Omental fat pad (tissue), 4 donors: ENCODE data around the gene BAIAP2. TPM values are rescaled to one million over a fixed set of nuclear protein-coding genes. Genes with fewer than 3 reads are reported as not detected.
"Not testable (repeated sequence)": the region's sequence is repeated elsewhere in the genome, so short reads cannot be mapped to it uniquely, and the experiment has no call there.

ENCODE experiments used
- ATAC-seq: fragments of 150-250 bp; one replicate; pipeline ENCODE4 v1.9.1; 2016; ENCODE audit warnings: mild to moderate bottlenecking, moderate library complexity; ENCODE audit not compliant: low FRiP score
- DNase-seq: peaks from one replicate; pipeline ENCODE4 v3.0.0-alpha.2; 2019; ENCODE audit warnings: low spot score
- total RNA-seq, 4 donors: library from RNA; depleted of rRNA; stranded (reverse); fragments of >200 nt; gene quantifications; one replicate each; pipeline ENCODE4 v1.1.0, GENCODE V29; 2016
- TF ChIP-seq, protein P1 (sequence below), 3 donors: fragments of 450-650 bp; IDR thresholded peaks; one replicate each; pipeline ENCODE4 v1.5.1; 2016 to 2017; ENCODE audit warnings: antibody characterized with exemption in 3 of 3, mild to moderate bottlenecking in 3 of 3, moderate library complexity in 2 of 3

Gene BAIAP2
- total RNA-seq, 4 donors from 2014 or later = 15.9 to 50.2 (median 36.4) TPM

DNA sequence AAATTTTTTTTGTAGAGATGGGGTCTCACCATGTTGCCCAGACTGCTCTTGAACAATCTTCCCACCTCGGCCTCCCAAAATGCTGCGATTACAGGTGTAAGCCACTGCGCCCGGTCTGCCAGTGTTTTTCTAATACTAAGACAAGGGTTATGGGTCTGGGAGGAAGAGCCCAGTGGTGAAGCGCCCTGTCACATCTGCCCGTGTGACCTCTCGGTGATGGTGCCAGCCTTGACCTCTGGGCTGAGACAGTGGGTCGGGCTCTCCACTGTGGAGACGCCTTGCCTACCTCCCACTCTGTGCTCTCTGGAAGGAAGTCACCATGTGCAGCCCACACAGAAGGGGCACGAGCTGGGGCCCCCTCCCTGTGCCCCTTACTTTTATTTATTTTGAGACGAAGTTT lies 5.1 kb upstream of the BAIAP2 start:
- TF ChIP-seq, protein P1, sequence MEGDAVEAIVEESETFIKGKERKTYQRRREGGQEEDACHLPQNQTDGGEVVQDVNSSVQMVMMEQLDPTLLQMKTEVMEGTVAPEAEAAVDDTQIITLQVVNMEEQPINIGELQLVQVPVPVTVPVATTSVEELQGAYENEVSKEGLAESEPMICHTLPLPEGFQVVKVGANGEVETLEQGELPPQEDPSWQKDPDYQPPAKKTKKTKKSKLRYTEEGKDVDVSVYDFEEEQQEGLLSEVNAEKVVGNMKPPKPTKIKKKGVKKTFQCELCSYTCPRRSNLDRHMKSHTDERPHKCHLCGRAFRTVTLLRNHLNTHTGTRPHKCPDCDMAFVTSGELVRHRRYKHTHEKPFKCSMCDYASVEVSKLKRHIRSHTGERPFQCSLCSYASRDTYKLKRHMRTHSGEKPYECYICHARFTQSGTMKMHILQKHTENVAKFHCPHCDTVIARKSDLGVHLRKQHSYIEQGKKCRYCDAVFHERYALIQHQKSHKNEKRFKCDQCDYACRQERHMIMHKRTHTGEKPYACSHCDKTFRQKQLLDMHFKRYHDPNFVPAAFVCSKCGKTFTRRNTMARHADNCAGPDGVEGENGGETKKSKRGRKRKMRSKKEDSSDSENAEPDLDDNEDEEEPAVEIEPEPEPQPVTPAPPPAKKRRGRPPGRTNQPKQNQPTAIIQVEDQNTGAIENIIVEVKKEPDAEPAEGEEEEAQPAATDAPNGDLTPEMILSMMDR (IDR thresholded peaks at IDR 0.05) = no peak
- DNase-seq (no peak), ATAC-seq (no peak)

DNA sequence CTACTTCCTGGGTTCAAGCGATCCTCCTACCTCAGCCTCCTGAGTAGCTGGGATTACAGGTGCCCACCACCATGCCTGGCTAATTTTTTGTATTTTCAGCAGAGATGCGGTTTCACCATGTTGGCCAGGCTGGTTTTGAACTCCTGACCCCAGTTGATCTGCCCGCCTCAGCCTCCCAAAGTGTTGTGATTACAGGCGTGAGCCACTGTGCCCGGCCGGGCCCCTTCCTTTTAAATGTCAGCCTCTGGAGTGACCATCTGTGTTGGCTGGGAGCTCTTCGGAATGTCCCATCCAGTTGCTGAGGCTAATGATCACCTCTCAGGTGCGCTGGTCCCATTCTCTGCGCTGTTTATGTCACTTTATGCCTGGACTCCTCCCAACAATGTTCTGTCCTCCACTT lies 4.6 kb upstream of the BAIAP2 start:
- DNase-seq, ATAC-seq: not testable (repeated sequence)

DNA sequence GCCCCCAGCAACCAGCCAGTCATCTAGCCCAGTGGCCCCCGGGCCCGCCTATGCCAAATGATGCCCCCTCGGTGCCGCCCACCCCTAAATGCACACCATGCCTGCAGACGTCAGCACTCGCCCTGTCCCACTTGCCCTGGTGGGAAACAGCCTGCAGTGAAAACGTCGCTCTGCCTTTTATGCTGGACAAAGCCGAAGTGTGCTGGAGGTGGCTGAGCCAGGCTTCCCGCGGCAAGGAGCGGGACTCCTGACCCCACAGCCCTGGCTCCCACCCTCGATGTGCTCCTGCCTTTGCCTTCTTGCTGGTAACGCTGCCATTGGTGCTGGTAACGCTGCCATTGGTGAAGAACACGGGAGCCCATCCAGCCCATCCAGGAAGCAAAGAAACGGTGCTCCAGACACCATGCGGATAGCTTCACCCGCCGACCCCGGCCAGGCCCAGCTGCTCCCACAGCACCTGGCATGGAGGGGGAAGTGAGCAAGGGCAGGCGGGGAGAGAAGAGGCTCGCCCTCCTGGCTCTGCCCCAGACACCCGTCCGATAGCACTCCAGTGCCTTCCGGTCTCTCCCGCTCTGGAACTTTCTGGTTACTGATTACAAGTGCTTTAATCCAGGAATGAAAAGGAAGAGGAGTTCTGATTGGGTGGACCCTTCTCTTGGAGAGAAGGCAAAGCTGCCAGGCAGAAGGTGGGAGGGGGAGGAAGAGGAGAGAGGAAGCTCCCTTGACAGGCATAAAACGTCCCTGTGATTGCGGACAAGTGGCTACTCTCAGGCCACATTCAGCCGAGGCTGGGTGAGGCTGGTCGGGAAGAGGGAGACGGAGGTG lies 4.0 kb upstream of the BAIAP2 start:
- TF ChIP-seq, protein P1 (IDR thresholded peaks at IDR 0.05) = no peak
- DNase-seq (no peak), ATAC-seq (no peak)

DNA sequence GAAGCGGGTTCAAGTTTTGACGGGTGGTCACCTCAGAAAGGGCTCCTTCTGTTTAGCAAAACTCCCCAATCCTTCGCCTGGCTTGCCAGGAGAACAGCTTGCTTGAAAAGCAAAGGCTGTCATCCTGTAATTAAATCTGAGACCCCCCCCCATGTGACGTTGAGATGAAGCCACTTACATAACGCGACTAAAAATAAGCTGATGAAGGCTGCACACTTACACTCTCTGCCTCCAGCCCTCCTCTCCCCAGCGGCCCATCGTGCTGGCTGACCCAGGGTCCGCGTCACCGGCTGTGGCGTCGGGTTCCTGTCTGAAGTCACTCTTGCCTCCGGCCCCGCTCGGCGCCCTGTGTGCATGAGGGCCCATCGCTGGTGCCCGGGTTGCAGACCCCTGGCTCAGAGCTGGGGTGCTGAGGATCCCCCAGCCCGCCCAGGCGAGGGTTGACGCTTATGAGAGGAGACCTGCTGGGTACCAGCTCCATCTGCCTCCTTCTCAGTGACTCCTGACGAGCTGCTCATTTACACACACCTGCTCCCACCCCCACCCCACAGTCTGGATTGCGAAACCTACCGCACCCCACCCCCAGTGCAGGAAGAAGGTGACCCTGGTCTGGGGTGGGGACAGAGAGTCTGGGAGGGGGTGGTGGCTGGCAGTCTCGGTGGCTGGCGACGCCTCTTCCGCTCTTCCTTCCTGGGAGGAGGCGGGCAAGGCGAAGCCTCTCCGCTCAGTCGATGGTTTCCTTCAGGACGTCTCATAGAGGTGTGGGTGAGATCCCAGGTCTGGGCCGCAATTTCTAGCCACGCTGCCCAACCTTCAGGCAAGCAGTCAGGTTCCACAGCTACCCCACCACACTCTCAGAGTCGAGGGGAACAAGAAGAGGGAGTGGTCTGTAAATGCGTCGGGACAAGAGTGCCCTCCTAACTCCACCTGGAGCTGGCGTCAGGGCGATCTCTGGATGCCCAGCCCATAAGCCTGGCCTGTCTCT lies 3.1 kb upstream of the BAIAP2 start:
- TF ChIP-seq, protein P1 (IDR thresholded peaks at IDR 0.05) = no peak
- ATAC-seq = no peak
- DNase-seq = no peak

DNA sequence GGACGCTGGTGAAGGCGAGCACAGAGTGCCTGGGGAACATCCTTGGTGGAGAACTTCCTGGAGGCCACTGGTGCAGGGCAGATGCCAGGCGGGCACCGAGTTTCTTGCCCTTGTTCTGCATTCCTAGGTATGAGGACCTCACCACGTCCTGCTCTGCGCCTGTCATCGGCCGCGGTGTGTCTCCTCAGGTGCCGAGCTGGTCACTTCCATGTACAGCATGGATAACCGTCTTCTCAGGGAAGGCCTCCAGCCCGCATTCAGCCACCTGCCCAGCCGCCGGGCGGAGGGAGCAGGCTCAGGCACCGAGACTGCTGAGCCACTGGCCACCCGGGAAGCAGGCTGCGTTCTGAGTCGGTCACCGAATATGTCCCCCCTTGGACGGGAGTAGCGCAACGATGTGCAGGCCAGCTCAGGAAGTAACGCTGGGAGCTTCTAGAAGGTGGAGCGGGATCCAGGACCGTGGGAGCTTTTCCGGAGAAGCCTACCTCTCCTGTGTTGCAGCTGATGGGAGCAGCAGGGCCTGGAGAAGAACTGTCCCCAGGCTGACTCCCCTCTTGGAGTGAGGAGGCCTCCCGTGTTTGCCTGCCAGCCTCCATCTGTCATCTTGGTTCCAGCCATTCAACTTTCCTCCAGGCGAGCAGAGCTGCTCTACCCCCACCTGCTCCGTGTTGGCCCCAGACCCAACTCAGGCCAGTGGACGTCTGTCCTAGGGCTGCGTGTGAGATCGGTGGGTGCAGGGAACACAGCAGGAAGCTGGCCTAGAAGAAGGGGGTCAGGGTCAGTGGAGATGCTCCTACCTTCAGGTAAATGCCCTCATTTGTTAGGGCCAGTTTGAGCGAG lies 2.1 kb upstream of the BAIAP2 start:
- DNase-seq (no peak), ATAC-seq (no peak)
- TF ChIP-seq, protein P1 (IDR thresholded peaks at IDR 0.05) = no peak

DNA sequence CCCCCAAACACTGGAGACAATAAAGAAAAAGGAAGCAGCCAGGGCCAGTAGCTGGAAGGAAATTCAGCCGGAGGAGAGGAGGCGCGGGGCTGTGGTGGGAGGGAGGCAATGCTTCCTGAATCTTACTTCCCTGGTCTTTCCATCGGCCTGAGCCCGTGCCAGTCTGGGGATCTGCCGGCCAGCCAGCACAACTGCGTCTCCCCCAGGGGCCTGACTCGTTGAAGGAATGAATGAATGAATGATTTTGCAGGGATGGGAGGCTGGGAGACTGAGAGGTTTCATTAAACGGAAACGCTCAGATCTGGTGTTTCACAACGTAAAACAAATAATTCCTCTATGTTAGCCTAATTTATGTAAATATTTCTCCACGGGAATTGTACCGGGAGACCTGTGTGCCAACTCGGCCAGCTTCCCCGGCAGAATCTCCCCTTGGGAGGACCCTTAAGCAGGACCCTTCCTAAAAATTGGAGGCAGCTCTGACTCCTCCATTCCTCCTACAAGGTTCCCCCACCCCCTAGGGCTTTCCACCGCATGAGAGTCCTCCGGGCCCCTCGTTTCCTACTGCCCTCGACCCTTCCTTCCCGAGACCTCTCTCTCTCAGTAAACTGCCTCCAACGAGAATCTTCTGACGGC lies 1.3 kb upstream of the BAIAP2 start:
- DNase-seq = no peak
- TF ChIP-seq, protein P1 (IDR thresholded peaks at IDR 0.05) = no peak

More for the DNA sequence above, 1.3 kb upstream of the BAIAP2 start:
- no peak for ATAC-seq
